Choroid plexus epithelial cell (primary cell): ENCODE data around the gene LRP10.
"Not testable (repeated sequence)": the region's sequence is repeated elsewhere in the genome, so short reads cannot be mapped to it uniquely, and the experiment has no call there.

ENCODE experiments used
- DNase-seq: peaks from one replicate; pipeline ENCODE4 v3.0.0-alpha.2; 2010; ENCODE audit warnings: low read depth
- H3K4me3 ChIP-seq: 2 replicates; pipeline ENCODE4 v1.5.1; 2011; ENCODE audit warnings: low read depth, mild to moderate bottlenecking, control low read depth, low read length, moderate library complexity
- CTCF ChIP-seq: conservative IDR thresholded peaks from 2 replicates; pipeline ENCODE4 v1.5.1; 2011; ENCODE audit warnings: low read depth, mild to moderate bottlenecking, control low read depth, inconsistent platforms, low read length, moderate library complexity

The LRP10 gene

GRCh38 chr14:22871224-22872032 is at the start of gene LRP10:
LRP10 (plus strand) TSS chr14:22871740; CDS start chr14:22872304, 564 bp downstream.
- DNase-seq, result peak; percentile 89
- H3K4me3 ChIP-seq, result peak within 1 kb of the TSS; percentile 85
- TF ChIP-seq CTCF, result no peak

GRCh38 chr14:22822016-22822570 is 49.4 kb upstream of the LRP10 start:
- no peak for TF ChIP-seq CTCF
- H3K4me3 ChIP-seq, result peak overlapping the region; percentile 28
- DNase-seq, result no peak

- TF ChIP-seq CTCF, result peak; percentile 89
These were observed 48.9 kb upstream of the LRP10 start for GRCh38 chr14:22822571-22823098.

GRCh38 chr14:22824711-22825359 is 46.7 kb upstream of the LRP10 start:
- H3K4me3 ChIP-seq, result no peak overlapping the region
- DNase-seq, result peak; percentile 97
- no peak for TF ChIP-seq CTCF

More at GRCh38 chr14:22822571-22823098, 48.9 kb upstream of the LRP10 start:
- peak; percentile 94 for DNase-seq
- H3K4me3 ChIP-seq, result peak overlapping the region; percentile 32

GRCh38 chr14:22829076-22829660 is 42.4 kb upstream of the LRP10 start:
- DNase-seq, result not testable (repeated sequence)

GRCh38 chr14:22829661-22830442 is 41.7 kb upstream of the LRP10 start, which contains the start of gene MRPL52:
MRPL52 (plus strand) TSS chr14:22829887; CDS start chr14:22829913, 26 bp downstream.
- H3K4me3 ChIP-seq, result peak within 1 kb of the TSS; percentile 96
- TF ChIP-seq CTCF, result no peak
- peak; percentile 91 for DNase-seq

More at GRCh38 chr14:22829076-22829660, 42.4 kb upstream of the LRP10 start:
- peak overlapping the region; percentile 96 for H3K4me3 ChIP-seq
